Breast epithelium (tissue), 3 donors: ENCODE measurements around the gene ACSS2.

Source experiments
- POLR2A ChIP-seq: fragments of 450-650 bp; IDR thresholded peaks from one replicate; pipeline ENCODE4 v1.6.1; 2016; ENCODE audit warnings: antibody characterized with exemption, mild to moderate bottlenecking, moderate library complexity
- POLR2AphosphoS5 ChIP-seq, 3 donors: sonication (generic); formaldehyde crosslinking; IDR thresholded peaks; one replicate each; pipeline ENCODE4 v1.6.1; 2017; ENCODE audit warnings: antibody characterized with exemption in 3 of 3
- TF ChIP-seq, protein P1 (sequence below), 3 donors: fragments of 450-650 bp; IDR thresholded peaks; one replicate each; pipeline ENCODE4 v1.5.1; 2016 to 2017; ENCODE audit warnings: antibody characterized with exemption in 3 of 3, mild to moderate bottlenecking in 3 of 3, moderate library complexity in 3 of 3

DNA sequence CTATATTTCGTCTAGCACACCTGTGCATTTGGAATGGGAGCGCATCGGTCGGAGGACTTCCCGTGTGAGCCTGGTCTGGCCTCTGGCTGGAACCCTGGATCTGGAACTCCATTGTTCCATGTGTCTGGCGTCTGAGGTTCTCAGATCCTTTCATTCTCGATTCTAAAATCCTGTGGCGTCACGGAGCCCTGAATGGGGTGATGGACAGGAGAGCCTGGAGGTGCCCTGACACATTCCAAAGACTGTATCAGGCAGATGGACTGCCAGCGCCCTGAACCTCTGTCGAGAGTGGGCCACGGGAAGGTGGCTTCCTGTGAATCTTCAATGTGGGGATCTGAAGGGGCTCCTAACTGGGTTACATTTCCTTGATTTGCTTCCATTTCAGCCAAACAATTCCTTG lies 99.9 kb downstream of the ACSS2 start:
- TF ChIP-seq POLR2A (no peak), POLR2AphosphoS5 (IDR thresholded peaks at IDR 0.05) (no peak)
- TF ChIP-seq, protein P1, sequence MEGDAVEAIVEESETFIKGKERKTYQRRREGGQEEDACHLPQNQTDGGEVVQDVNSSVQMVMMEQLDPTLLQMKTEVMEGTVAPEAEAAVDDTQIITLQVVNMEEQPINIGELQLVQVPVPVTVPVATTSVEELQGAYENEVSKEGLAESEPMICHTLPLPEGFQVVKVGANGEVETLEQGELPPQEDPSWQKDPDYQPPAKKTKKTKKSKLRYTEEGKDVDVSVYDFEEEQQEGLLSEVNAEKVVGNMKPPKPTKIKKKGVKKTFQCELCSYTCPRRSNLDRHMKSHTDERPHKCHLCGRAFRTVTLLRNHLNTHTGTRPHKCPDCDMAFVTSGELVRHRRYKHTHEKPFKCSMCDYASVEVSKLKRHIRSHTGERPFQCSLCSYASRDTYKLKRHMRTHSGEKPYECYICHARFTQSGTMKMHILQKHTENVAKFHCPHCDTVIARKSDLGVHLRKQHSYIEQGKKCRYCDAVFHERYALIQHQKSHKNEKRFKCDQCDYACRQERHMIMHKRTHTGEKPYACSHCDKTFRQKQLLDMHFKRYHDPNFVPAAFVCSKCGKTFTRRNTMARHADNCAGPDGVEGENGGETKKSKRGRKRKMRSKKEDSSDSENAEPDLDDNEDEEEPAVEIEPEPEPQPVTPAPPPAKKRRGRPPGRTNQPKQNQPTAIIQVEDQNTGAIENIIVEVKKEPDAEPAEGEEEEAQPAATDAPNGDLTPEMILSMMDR (IDR thresholded peaks at IDR 0.05) = no peak
